ENCODE data around the gene SMOC1.

Gene SMOC1

GRCh38 chr14:69999261-69999674, 120.1 kb downstream of the SMOC1 start:
- H3K27ac ChIP-seq, result no peak overlapping the region
- TF ChIP-seq CTCF (IDR thresholded peaks at IDR 0.05), result no peak
- TF ChIP-seq ZFX (IDR thresholded peaks at IDR 0.05; ENCODE audit: borderline replicate concordance), result no peak

- no peak for TF ChIP-seq CTCF (IDR thresholded peaks at IDR 0.05)
- no peak for TF ChIP-seq ZFX (IDR thresholded peaks at IDR 0.05; ENCODE audit: borderline replicate concordance)
These were observed 121.4 kb downstream of the SMOC1 start for GRCh38 chr14:70000601-70001000.

GRCh38 chr14:70002589-70003346, 123.6 kb downstream of the SMOC1 start:
- H3K27ac ChIP-seq, result no peak overlapping the region
- TF ChIP-seq ZFX (IDR thresholded peaks at IDR 0.05; ENCODE audit: borderline replicate concordance) (no peak), CTCF (IDR thresholded peaks at IDR 0.05) (no peak)

More at GRCh38 chr14:70000601-70001000, 121.4 kb downstream of the SMOC1 start:
- H3K27ac ChIP-seq, result no peak overlapping the region

GRCh38 chr14:70004791-70005190, 125.6 kb downstream of the SMOC1 start:
- peak overlapping the region; percentile 20; the same call in 1 of the 2 replicates for H3K27ac ChIP-seq
- TF ChIP-seq CTCF (IDR thresholded peaks at IDR 0.05) (no peak), ZFX (IDR thresholded peaks at IDR 0.05; ENCODE audit: borderline replicate concordance) (no peak)

GRCh38 chr14:70005281-70005805, 126.1 kb downstream of the SMOC1 start:
- H3K27ac ChIP-seq, result peak overlapping the region; percentile 20; the same call in 1 of the 2 replicates
- TF ChIP-seq CTCF (IDR thresholded peaks at IDR 0.05) (no peak), ZFX (IDR thresholded peaks at IDR 0.05; ENCODE audit: borderline replicate concordance) (no peak)

- H3K27ac ChIP-seq, result no peak overlapping the region
- TF ChIP-seq CTCF (IDR thresholded peaks at IDR 0.05) (no peak), ZFX (IDR thresholded peaks at IDR 0.05; ENCODE audit: borderline replicate concordance) (no peak)
These were observed 127.5 kb downstream of the SMOC1 start for GRCh38 chr14:70006699-70007098.
